ENCODE measurements around the gene OTOP2.

DNA sequence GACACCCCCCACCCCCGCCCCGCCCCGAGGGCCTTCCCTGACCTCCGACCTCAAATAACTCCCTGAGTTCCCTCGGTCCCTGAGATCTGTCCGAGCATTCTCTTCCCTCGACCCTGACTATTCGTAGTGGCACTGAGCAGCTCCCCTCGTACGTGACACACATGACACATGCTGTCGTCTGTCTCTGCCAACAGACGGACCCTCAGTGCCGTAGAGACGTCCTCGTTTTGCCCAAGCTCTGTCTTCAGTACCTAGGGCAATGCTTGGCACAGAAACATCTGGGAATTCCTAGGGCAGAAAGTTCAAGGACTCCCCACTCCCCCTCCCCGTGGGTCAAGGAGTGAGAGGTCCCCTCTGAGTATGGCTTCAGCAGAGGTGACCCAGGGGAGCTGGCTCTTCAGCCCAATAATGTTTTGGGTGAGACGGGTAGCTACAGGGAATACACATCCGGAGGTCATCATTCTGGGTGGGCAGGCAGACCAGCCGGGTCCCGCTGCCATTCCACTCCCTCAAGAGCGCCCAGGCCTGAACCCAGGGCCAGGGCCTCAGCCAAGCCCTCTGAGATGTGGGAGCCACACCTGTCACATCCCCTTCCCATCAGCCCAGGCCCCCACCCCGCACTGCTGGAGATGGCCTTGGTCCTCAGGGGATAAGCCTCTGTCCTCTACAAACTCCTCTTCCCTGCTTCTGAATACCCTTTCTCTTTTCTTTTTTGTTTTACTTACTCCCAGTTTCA, 30.0 kb upstream of the OTOP2 start:
- TF ChIP-seq, protein P1, sequence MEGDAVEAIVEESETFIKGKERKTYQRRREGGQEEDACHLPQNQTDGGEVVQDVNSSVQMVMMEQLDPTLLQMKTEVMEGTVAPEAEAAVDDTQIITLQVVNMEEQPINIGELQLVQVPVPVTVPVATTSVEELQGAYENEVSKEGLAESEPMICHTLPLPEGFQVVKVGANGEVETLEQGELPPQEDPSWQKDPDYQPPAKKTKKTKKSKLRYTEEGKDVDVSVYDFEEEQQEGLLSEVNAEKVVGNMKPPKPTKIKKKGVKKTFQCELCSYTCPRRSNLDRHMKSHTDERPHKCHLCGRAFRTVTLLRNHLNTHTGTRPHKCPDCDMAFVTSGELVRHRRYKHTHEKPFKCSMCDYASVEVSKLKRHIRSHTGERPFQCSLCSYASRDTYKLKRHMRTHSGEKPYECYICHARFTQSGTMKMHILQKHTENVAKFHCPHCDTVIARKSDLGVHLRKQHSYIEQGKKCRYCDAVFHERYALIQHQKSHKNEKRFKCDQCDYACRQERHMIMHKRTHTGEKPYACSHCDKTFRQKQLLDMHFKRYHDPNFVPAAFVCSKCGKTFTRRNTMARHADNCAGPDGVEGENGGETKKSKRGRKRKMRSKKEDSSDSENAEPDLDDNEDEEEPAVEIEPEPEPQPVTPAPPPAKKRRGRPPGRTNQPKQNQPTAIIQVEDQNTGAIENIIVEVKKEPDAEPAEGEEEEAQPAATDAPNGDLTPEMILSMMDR (conservative IDR thresholded peaks at IDR 0.05; ENCODE audit: low read depth, low read length): no peak
- TF ChIP-seq EZH2 (IDR thresholded peaks at IDR 0.05; ENCODE audit: borderline replicate concordance, low read depth, low read length, poor library complexity, severe bottlenecking): peak; percentile 5

Data from A673 (cell line).